ENCODE data around the gene GLI3. TPM values are rescaled to one million over a fixed set of nuclear protein-coding genes. Genes with fewer than 3 reads are reported as not detected.

Gene GLI3
- total and polyA plus RNA-seq, 10 of the 15 experiments (the other 5 are each of a cell fraction or from before 2014, with no cell fraction given), result 0.01 TPM; not detected in 8

- no peaks in the 10 kb centered on the region for H3K27me3 ChIP-seq (replicated peaks in 1 of 2; ENCODE audit: control insufficient read depth in 2 of 2, insufficient read depth in 2 of 2, low read length in 1 of 2)
- no peak overlapping the region for H3K27ac ChIP-seq (ENCODE audit: control insufficient read depth, insufficient read depth)
- no peak overlapping the region for H3K9ac ChIP-seq (ENCODE audit: control insufficient read depth, insufficient read depth, low read length)
- no TSS peak for BruUV-seq (replicated peaks)
- TF ChIP-seq BRCA1 (IDR thresholded peaks at IDR 0.05; ENCODE audit: low read depth, low read length) (no peak), RELA (IDR thresholded peaks at IDR 0.05; ENCODE audit: borderline replicate concordance, partially characterized antibody) (no peak), SP1 (IDR thresholded peaks at IDR 0.05; ENCODE audit: low read depth, low read length) (no peak), MYC (IDR thresholded peaks at IDR 0.05; ENCODE audit: insufficient read depth, insufficient read length, insufficient replicate concordance, low read length, severe bottlenecking) (no peak), ATF7 (IDR thresholded peaks at IDR 0.05; ENCODE audit: low read depth) (no peak), ZNF622 (IDR thresholded peaks at IDR 0.05) (no peak), NR2C2 (IDR thresholded peaks at IDR 0.05; ENCODE audit: borderline replicate concordance, control insufficient read depth, insufficient read length, low read depth) (no peak), SMAD1 (IDR thresholded peaks at IDR 0.05; ENCODE audit: low read depth, partially characterized antibody) (no peak), BCL11A (IDR thresholded peaks at IDR 0.05; ENCODE audit: low read depth, low read length) (no peak), NFXL1 (IDR thresholded peaks at IDR 0.05; ENCODE audit: borderline replicate concordance) (no peak), NRF1 (conservative IDR thresholded peaks at IDR 0.05; ENCODE audit: low read depth, low read length) (no peak), PRDM15 (CRISPR knock-in tag; IDR thresholded peaks at IDR 0.05) (no peak), ATF3 (IDR thresholded peaks at IDR 0.05; ENCODE audit: borderline replicate concordance, extremely low read depth, low read depth, low read length) (no peak), POLR2AphosphoS2 (IDR thresholded peaks at IDR 0.05; ENCODE audit: low read depth, low read length) (no peak), SMAD5 (IDR thresholded peaks at IDR 0.05; ENCODE audit: low read depth) (no peak)
- intact Hi-C loops (cut with micrococcal nuclease; ENCODE audit: unreplicated experiment) (no loop called here), in situ Hi-C loops (cut with MboI) (no loop called here)
- H3K9me3 ChIP-seq (replicated peaks; ENCODE audit: control insufficient read depth, insufficient read depth, low read length), result no peaks in the 10 kb centered on the region
- no peak overlapping the region for H3K4me3 ChIP-seq
- no peaks in the 10 kb centered on the region for H3K79me2 ChIP-seq (ENCODE audit: control insufficient read depth, insufficient read depth, low read length)
- no peak overlapping the region for H3K4me2 ChIP-seq (ENCODE audit: control insufficient read depth, insufficient read depth)
- ATAC-seq (no peak), DNase-seq (ENCODE audit: low read depth, low spot score) (no peak), FAIRE-seq (no peak)
- ChIA-PET CTCF (no interaction called here), SMC1A (ENCODE audit: uncharacterized antibody, unreplicated experiment) (no interaction called here), POLR2A (no interaction called here), RAD21 (ENCODE audit: unreplicated experiment) (no interaction called here)
- 31% methylated on average over 2 of the region's 2 CpGs for whole genome bisulfite sequencing (ENCODE audit: insufficient coverage, insufficient replicate concordance, low lambda C conversion rate, missing lambda C conversion rate)
- H4K20me1 ChIP-seq (ENCODE audit: control insufficient read depth, insufficient read depth), result no peaks in the 10 kb centered on the region
- no peaks in the 10 kb centered on the region for H3K4me1 ChIP-seq (ENCODE audit: control insufficient read depth, insufficient read depth, low read length)
- H2AFZ ChIP-seq (ENCODE audit: control insufficient read depth, low read depth, low read length), result no peak overlapping the region
- H3K36me3 ChIP-seq (ENCODE audit: control insufficient read depth in 2 of 2, insufficient read depth in 2 of 2, low read length in 1 of 2), result no peaks in the 10 kb centered on the region
Measured at GRCh38 chr7:42076870-42077269, 160.1 kb downstream of the GLI3 start.

All from GM12878 (cell line).